ENCODE results near the gene UMOD. TPM values are rescaled to one million over a fixed set of nuclear protein-coding genes. Genes with fewer than 3 reads are reported as not detected.

Gene UMOD
- total and polyA plus RNA-seq, 9 of the 15 experiments (the other 6 are each of a cell fraction or from before 2014, with no cell fraction given), result not detected

DNA sequence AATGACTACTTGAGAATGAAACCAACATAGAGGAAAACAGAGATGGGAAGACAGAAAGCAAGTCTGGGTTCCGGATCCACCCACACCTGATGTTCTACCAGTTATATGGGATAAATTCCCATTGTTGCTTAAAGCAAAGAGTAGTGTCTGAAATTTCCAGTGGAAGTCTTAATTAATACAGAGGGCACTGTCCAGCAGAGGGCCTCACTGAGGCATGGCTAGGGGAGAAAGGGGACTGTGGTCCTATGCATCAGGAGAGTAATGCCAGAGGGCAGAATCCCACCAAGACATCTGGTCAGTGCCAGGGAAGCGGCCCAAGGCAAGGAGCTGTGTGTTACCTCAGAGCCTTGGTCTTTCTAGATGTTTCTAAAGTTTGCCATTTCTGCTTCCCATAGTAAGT is 7.5 kb upstream of the UMOD start (continued):
- TF ChIP-seq, protein P1, sequence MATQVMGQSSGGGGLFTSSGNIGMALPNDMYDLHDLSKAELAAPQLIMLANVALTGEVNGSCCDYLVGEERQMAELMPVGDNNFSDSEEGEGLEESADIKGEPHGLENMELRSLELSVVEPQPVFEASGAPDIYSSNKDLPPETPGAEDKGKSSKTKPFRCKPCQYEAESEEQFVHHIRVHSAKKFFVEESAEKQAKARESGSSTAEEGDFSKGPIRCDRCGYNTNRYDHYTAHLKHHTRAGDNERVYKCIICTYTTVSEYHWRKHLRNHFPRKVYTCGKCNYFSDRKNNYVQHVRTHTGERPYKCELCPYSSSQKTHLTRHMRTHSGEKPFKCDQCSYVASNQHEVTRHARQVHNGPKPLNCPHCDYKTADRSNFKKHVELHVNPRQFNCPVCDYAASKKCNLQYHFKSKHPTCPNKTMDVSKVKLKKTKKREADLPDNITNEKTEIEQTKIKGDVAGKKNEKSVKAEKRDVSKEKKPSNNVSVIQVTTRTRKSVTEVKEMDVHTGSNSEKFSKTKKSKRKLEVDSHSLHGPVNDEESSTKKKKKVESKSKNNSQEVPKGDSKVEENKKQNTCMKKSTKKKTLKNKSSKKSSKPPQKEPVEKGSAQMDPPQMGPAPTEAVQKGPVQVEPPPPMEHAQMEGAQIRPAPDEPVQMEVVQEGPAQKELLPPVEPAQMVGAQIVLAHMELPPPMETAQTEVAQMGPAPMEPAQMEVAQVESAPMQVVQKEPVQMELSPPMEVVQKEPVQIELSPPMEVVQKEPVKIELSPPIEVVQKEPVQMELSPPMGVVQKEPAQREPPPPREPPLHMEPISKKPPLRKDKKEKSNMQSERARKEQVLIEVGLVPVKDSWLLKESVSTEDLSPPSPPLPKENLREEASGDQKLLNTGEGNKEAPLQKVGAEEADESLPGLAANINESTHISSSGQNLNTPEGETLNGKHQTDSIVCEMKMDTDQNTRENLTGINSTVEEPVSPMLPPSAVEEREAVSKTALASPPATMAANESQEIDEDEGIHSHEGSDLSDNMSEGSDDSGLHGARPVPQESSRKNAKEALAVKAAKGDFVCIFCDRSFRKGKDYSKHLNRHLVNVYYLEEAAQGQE (IDR thresholded peaks at IDR 0.05; ENCODE audit: borderline replicate concordance), result peak; percentile 29; the same call in 1 of the 2 replicates
- TF ChIP-seq, protein P1 (CRISPR knock-in tag; IDR thresholded peaks at IDR 0.05; ENCODE audit: low read depth), result no peak
- no peak for TF ChIP-seq HCFC1 (IDR thresholded peaks at IDR 0.05; ENCODE audit: low read depth, low read length)
- no peak for TF ChIP-seq CEBPG (CRISPR knock-in tag; IDR thresholded peaks at IDR 0.05)
- no peak for TF ChIP-seq CEBPG (tag; conservative IDR thresholded peaks at IDR 0.05 in 1 of 2, IDR thresholded peaks at IDR 0.05 in 1 of 2)
- no peak for TF ChIP-seq ZNF408 (CRISPR knock-in tag; IDR thresholded peaks at IDR 0.05; ENCODE audit: low read depth)
- no peak for TF ChIP-seq MXI1 (IDR thresholded peaks at IDR 0.05; ENCODE audit: low read depth, low read length)
- no peak for TF ChIP-seq MAZ (CRISPR knock-in tag; conservative IDR thresholded peaks at IDR 0.05 in 1 of 2, IDR thresholded peaks at IDR 0.05 in 1 of 2)
- TF ChIP-seq, protein P2, sequence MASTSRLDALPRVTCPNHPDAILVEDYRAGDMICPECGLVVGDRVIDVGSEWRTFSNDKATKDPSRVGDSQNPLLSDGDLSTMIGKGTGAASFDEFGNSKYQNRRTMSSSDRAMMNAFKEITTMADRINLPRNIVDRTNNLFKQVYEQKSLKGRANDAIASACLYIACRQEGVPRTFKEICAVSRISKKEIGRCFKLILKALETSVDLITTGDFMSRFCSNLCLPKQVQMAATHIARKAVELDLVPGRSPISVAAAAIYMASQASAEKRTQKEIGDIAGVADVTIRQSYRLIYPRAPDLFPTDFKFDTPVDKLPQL (IDR thresholded peaks at IDR 0.05; ENCODE audit: extremely low read depth, insufficient read length), result no peak
- no peak for TF ChIP-seq CREBBP (IDR thresholded peaks at IDR 0.05; ENCODE audit: low read depth, low read length)
- no peak for TF ChIP-seq CTCFL (IDR thresholded peaks at IDR 0.05; ENCODE audit: borderline replicate concordance, insufficient read depth, low read depth, low read length, poor library complexity, severe bottlenecking)
- TF ChIP-seq USF1 (CRISPR knock-in tag; IDR thresholded peaks at IDR 0.05), result no peak
- no peak for TF ChIP-seq MTF1 (CRISPR knock-in tag; IDR thresholded peaks at IDR 0.05; ENCODE audit: borderline replicate concordance)
